ENCODE data around the gene FAM83C. TPM values are rescaled to one million over a fixed set of nuclear protein-coding genes. Genes with fewer than 3 reads are reported as not detected.

FAM83C gene
- total RNA-seq, 2 experiments from 2014 or later: not detected

- no peak overlapping the region for H3K27ac Mint-ChIP-seq
- ATAC-seq (ENCODE audit: poor library complexity) (no peak), DNase-seq (no peak)
- H3K27me3 ChIP-seq (ENCODE audit: control insufficient read depth in 1 of 2, insufficient read depth in 2 of 2, low read length in 2 of 2): no peaks in the 10 kb centered on the region
- no peak for TF ChIP-seq CTCF (IDR thresholded peaks at IDR 0.05)
- CTCF ChIA-PET: interaction anchor here (1.2 kb wide), 1 partner anchor 24 kb away, joined by 5 read pairs; no protein-coding TSS in a partner anchor
- H3K27ac ChIP-seq (ENCODE audit: low read depth in 1 of 2, low read length in 2 of 2): no peak overlapping the region
- POLR2A ChIA-PET: no interaction called here
- no peaks in the 10 kb centered on the region for H3K9me3 ChIP-seq (ENCODE audit: control insufficient read depth in 1 of 2, insufficient read depth in 1 of 2, low read length in 2 of 2)
- H3K27me3 Mint-ChIP-seq: no peaks in the 10 kb centered on the region
- no peaks in the 10 kb centered on the region for H3K4me1 Mint-ChIP-seq (ENCODE audit: low read depth)
- H3K4me3 Mint-ChIP-seq: no peak overlapping the region
- H3K36me3 ChIP-seq (ENCODE audit: insufficient read depth, low read length): peaks cover 5% of the 10 kb centered on the region
- intact Hi-C loops (cut with DNase I, micrococcal nuclease): no loop called here
- no peaks in the 10 kb centered on the region for H3K9me3 Mint-ChIP-seq
- peaks cover 7% of the 10 kb centered on the region for H3K36me3 Mint-ChIP-seq (ENCODE audit: low read depth)
- H3K4me3 ChIP-seq (ENCODE audit: low read length): no peak overlapping the region
- H3K4me1 ChIP-seq (ENCODE audit: insufficient read depth, low read length): no peaks in the 10 kb centered on the region
These were observed 36.5 kb upstream of the FAM83C start for GRCh38 chr20:35328689-35329088.

GRCh38 chr20:35328095-35328685 lies 36.0 kb upstream of the FAM83C start:
- Histone ChIP-seq H3K4me1 (ENCODE audit: insufficient read depth, low read length) (no peaks in the 10 kb centered on the region), H3K27ac (ENCODE audit: low read depth in 1 of 2, low read length in 2 of 2) (no peak overlapping the region), H3K36me3 (ENCODE audit: insufficient read depth, low read length) (peaks cover 5% of the 10 kb centered on the region), H3K4me3 (ENCODE audit: low read length) (no peak overlapping the region), H3K27me3 (ENCODE audit: control insufficient read depth in 1 of 2, insufficient read depth in 2 of 2, low read length in 2 of 2) (no peaks in the 10 kb centered on the region), H3K9me3 (ENCODE audit: control insufficient read depth in 1 of 2, insufficient read depth in 1 of 2, low read length in 2 of 2) (no peaks in the 10 kb centered on the region)
- Mint-ChIP-seq H3K36me3 (ENCODE audit: low read depth) (peaks cover 7% of the 10 kb centered on the region), H3K27me3 (no peaks in the 10 kb centered on the region), H3K4me1 (ENCODE audit: low read depth) (no peaks in the 10 kb centered on the region), H3K27ac (no peak overlapping the region), H3K4me3 (no peak overlapping the region), H3K9me3 (no peaks in the 10 kb centered on the region)
- ChIA-PET POLR2A (no interaction called here), CTCF (no interaction called here)
- intact Hi-C loops (cut with DNase I, micrococcal nuclease): no loop called here
- DNase-seq (no peak), ATAC-seq (ENCODE audit: poor library complexity) (no peak)
- TF ChIP-seq CTCF (IDR thresholded peaks at IDR 0.05): no peak

- H3K27me3 ChIP-seq (ENCODE audit: control insufficient read depth in 1 of 2, insufficient read depth in 2 of 2, low read length in 2 of 2): no peaks in the 10 kb centered on the region
- no peaks in the 10 kb centered on the region for H3K9me3 ChIP-seq (ENCODE audit: control insufficient read depth in 1 of 2, insufficient read depth in 1 of 2, low read length in 2 of 2)
- POLR2A ChIA-PET: no interaction called here
- H3K36me3 ChIP-seq (ENCODE audit: insufficient read depth, low read length): peaks cover 5% of the 10 kb centered on the region
- TF ChIP-seq CTCF (IDR thresholded peaks at IDR 0.05): no peak
- CTCF ChIA-PET: no interaction called here
- no peak overlapping the region for H3K4me3 ChIP-seq (ENCODE audit: low read length)
- ATAC-seq (ENCODE audit: poor library complexity) (no peak), DNase-seq (no peak)
- H3K9me3 Mint-ChIP-seq: no peaks in the 10 kb centered on the region
- H3K36me3 Mint-ChIP-seq (ENCODE audit: low read depth): peaks cover 7% of the 10 kb centered on the region
- H3K4me3 Mint-ChIP-seq: no peak overlapping the region
- H3K27ac ChIP-seq (ENCODE audit: low read depth in 1 of 2, low read length in 2 of 2): no peak overlapping the region
- H3K27me3 Mint-ChIP-seq: no peaks in the 10 kb centered on the region
- intact Hi-C loops (cut with DNase I, micrococcal nuclease): no loop called here
- no peak overlapping the region for H3K27ac Mint-ChIP-seq
- no peaks in the 10 kb centered on the region for H3K4me1 Mint-ChIP-seq (ENCODE audit: low read depth)
- no peaks in the 10 kb centered on the region for H3K4me1 ChIP-seq (ENCODE audit: insufficient read depth, low read length)
These were observed 35.1 kb upstream of the FAM83C start for GRCh38 chr20:35327074-35327976.
